ENCODE measurements around the gene ACAT2. TPM values are rescaled to one million over a fixed set of nuclear protein-coding genes. Genes with fewer than 3 reads are reported as not detected.
"Not testable (repeated sequence)": the region's sequence is repeated elsewhere in the genome, so short reads cannot be mapped to it uniquely, and the experiment has no call there.

The ACAT2 gene
- 40.2 and 81.4 TPM in 2 replicates for total RNA-seq

- DNase-seq, result peak; percentile 96
Measured at GRCh38 chr6:159761873-159762680, at the start of gene ACAT2. ACAT2 (plus strand) TSS chr6:159762045; CDS start chr6:159762088, 43 bp downstream.

GRCh38 chr6:159712389-159712788, 49.5 kb upstream of the ACAT2 start:
- DNase-seq, result not testable (repeated sequence)

- DNase-seq, result no peak
Measured at GRCh38 chr6:159713984-159714383, 47.9 kb upstream of the ACAT2 start.

- no peak for DNase-seq
Measured at GRCh38 chr6:159714404-159714803, 47.4 kb upstream of the ACAT2 start.

- DNase-seq, result no peak
Measured at GRCh38 chr6:159715166-159715565, 46.7 kb upstream of the ACAT2 start.

GRCh38 chr6:159715605-159716004, 46.2 kb upstream of the ACAT2 start:
- DNase-seq, result no peak

GRCh38 chr6:159716247-159717096, 45.4 kb upstream of the ACAT2 start:
- DNase-seq, result peak; percentile 67

- DNase-seq, result no peak
Measured at GRCh38 chr6:159718634-159719033, 43.2 kb upstream of the ACAT2 start.

GRCh38 chr6:159719287-159719686, 42.6 kb upstream of the ACAT2 start:
- DNase-seq, result no peak

- DNase-seq, result peak; percentile 55
Measured at GRCh38 chr6:159720708-159721107, 41.1 kb upstream of the ACAT2 start.

GRCh38 chr6:159721981-159722380, 39.9 kb upstream of the ACAT2 start:
- not testable (repeated sequence) for DNase-seq

- no peak for DNase-seq
Measured at GRCh38 chr6:159722655-159723054, 39.2 kb upstream of the ACAT2 start.

- DNase-seq, result no peak
Measured at GRCh38 chr6:159723259-159723658, 38.6 kb upstream of the ACAT2 start.

GRCh38 chr6:159724778-159725177, 37.1 kb upstream of the ACAT2 start:
- no peak for DNase-seq

GRCh38 chr6:159725208-159725607, 36.6 kb upstream of the ACAT2 start:
- DNase-seq, result not testable (repeated sequence)

GRCh38 chr6:159726255-159726917, 35.5 kb upstream of the ACAT2 start:
- peak; percentile 15 for DNase-seq

GRCh38 chr6:159726918-159727716, 34.7 kb upstream of the ACAT2 start, which contains the start of gene WTAP:
WTAP (plus strand) TSS chr6:159727506; CDS start chr6:159736266, 8,760 bp downstream.
- peak; percentile 98 for DNase-seq

- DNase-seq, result peak; percentile 56
Measured at GRCh38 chr6:159727717-159728445, 34.0 kb upstream of the ACAT2 start.

- peak; percentile 38 for DNase-seq
Measured at GRCh38 chr6:159728531-159728964, 33.3 kb upstream of the ACAT2 start.

GRCh38 chr6:159729598-159730331, 32.1 kb upstream of the ACAT2 start:
- peak; percentile 22 for DNase-seq

- no peak for DNase-seq
Measured at GRCh38 chr6:159730332-159730676, 31.5 kb upstream of the ACAT2 start.
